Esophagus muscularis mucosa (tissue), 3 donors: ENCODE results near the gene HNRNPH3.

ENCODE experiments used
- CTCF ChIP-seq, 3 experiments: fragments of 200-600 bp in 2 of 3; fragments of 450-650 bp in 1 of 3; sonication (generic) in 2 of 3; IDR thresholded peaks; one replicate each; pipeline ENCODE4 v1.5.1; 2017 to 2019; ENCODE audit warnings: antibody characterized with exemption in 3 of 3, mild to moderate bottlenecking in 2 of 3, moderate library complexity in 1 of 3
- POLR2A ChIP-seq: fragments of 450-650 bp; IDR thresholded peaks from one replicate; pipeline ENCODE4 v1.6.1; 2017; ENCODE audit warnings: antibody characterized with exemption, moderate library complexity, mild to moderate bottlenecking, low read depth
- POLR2AphosphoS5 ChIP-seq, 2 donors: sonication (generic); formaldehyde crosslinking; IDR thresholded peaks; one replicate each; pipeline ENCODE4 v1.6.1; 2017; ENCODE audit warnings: antibody characterized with exemption in 2 of 2

- TF ChIP-seq CTCF (IDR thresholded peaks at IDR 0.05) (no peak), POLR2A (no peak), POLR2AphosphoS5 (IDR thresholded peaks at IDR 0.05) (no peak)
Measured at GRCh38 chr10:68333440-68334431, 1.9 kb downstream of the HNRNPH3 start.
